HG02973 (cell line): ENCODE measurements around the gene FBXO41.

Source experiments
- ATAC-seq: cut with Tn5 transposase; IDR thresholded peaks from one replicate; pipeline ENCODE4 v1.9.1; 2021; ENCODE audit warnings: moderate library complexity; ENCODE audit not compliant: unreplicated experiment

The FBXO41 gene

DNA sequence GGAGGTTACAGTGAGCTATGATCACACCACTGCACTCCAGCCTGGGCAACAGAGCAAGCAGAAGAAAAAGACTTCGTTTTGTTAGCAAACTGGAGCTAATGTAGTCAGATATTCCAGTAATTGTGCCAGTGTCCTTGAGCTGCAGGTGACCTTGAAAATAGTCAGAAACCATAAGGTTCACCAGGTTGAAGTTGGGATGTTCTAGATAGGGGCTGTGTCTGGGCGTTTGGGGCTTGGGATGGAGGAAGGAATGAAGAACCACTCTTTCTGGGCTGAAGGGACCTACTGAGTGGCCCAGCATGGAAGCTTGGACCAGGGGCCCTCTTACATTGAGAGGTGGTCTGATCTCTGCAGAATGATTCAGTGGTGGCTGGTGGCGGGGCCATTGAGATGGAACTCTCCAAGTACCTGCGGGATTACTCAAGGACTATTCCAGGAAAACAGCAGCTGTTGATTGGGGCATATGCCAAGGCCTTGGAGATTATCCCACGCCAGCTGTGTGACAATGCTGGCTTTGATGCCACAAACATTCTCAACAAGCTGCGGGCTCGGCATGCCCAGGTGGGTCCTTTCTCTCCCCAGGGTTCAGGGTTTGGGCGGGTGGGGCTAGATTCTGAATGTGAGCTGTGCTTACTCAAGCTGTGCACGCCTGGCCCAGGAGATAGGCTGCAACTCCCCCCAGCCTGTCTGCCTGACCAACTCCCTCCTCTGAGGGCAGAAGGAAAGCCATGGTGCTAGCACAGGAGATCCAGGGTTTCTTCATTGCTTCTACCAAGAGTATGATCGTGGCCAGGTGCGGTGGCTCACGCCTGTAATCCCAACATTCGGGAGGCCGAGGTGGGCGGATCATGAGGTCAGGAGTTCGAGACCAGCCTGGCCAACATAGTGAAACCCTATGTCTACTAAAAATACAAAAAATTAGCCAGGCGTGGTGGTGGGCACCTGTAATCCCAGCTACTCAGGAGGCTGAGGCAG, 33.1 kb downstream of the FBXO41 start:
- no peak for ATAC-seq

DNA sequence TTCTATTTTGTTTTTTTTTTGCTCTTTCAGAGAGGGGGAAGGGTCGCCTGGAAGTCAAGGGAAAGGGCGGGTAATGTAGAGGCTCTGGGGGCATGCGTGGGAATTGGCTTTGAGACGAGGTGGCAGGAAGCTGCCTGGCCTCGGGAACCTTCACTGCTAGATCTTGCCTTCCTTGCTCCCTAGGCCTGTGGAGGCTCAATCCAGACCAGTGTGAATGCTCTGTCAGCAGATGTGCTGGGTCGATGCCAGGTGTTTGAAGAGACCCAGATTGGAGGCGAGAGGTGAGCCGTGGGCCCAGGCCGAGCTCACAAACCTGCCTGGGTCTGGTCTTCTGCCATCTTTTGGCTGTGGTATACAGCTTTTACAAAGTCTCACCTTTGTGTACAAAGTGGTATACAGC, 34.6 kb downstream of the FBXO41 start:
- ATAC-seq = no peak

GRCh38 chr2:73246850-73247249, 37.4 kb downstream of the FBXO41 start:
- no peak for ATAC-seq

- ATAC-seq = no peak
These were observed 39.7 kb downstream of the FBXO41 start for GRCh38 chr2:73244580-73244979.

DNA sequence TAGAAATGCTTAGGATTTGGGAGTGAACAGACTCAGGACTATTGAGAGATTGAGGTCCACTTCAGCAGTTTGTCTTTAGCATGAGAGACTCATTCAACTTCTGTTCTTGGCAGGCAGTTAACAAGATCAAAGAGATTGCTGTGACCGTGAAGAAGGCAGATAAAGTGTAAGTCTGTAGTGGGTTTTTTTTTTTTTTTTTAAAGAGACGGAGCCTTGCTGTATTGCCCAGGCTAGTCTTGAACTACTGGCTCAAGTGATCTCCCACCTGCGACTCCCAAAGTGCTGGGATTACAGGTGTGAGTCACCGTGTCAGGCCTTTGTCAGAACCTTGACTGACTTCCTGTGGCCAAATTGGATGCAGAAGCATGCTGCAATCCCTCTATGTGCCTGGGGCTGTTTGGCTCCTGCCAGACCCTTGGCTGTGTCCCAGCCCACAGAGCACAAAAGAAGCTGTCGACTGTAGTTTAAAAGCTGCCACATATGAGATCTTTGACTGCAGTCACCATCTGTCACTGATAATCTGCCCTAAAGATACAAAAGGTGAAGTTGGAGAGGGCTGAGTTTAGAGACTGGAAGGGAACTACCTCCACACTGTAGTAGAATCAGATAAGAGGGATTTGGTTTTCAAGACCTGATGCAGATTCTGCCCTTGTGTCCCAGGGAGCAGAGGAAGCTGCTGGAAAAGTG, 40.3 kb downstream of the FBXO41 start:
- ATAC-seq = no peak

DNA sequence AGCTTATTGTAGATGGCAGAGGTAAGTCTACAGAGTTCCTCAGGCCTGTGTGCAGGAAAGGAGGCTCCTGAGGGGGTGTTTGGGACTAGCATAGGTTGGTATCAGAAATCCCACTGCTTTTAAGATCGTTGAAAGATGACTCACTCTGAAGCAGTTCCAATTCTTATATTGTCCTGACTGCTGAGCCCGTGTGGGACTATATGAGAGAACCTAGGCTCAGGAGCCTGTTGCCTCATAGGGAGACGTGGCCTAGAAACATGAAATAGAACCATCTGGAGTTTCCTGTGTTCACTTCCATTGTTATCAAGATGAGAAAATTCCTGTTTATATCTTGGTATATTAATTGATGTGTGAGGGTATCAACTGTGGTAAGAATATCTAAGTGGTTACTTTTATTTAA, 44.5 kb downstream of the FBXO41 start:
- ATAC-seq = no peak

DNA sequence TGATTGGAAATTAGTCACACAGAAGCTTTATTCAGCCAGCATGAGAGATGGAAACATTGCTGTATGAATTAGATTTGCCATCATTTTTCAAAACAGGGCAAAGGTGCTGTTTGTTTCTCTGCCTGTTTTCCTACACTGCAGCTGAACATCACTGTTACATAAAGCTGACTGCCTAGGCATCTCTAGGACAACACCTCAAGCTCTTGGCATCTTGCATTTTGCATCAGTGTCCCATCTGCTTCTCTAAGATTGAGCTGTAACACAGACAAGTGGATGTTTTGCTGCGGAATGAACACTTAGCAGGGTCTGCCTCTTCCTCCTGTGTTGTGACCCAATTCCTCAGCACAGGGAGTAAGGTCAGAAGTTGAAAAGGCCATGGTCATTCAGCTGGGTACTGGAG, 45.3 kb downstream of the FBXO41 start:
- no peak for ATAC-seq

DNA sequence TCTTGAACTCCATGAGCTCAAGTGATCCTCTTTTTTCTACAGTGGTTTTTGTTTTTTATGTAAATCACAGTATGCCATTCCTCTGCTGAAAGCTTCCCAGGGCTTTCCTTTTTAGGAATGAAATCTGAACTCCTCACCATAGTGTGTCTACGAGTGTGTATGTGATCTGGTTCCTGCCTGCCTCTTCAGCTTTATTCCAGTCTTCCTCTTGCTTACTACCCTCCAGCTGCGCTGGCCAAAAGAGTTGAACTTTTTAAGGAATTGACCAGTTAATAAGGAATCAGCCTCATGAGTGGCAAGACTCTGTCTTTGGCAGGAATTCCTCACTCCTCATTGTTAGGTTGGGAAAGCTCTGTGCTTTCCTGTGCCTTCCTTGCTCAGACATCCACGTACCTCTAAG, 46.1 kb downstream of the FBXO41 start:
- ATAC-seq = no peak

DNA sequence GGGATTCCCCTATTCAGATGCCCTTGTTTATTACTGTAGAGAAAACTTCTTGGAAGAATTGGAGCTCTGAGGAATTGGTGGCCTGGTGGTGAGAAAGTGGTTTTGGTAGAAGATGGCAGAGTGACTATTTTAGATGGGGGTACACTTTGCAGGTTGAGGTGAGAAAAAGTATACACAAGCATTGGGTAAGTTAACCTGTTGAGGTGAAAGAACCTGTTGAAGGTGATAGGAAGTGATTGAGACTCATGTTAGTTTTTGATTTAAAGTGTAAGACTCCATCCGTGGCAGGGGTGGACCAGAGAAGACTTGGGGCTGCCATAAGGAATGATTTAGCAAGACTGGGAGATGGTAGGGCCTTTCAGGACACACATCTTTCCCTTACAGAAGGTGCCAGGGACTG, 47.1 kb downstream of the FBXO41 start:
- ATAC-seq = no peak

GRCh38 chr2:73235315-73236028, 48.8 kb downstream of the FBXO41 start:
- ATAC-seq = no peak

GRCh38 chr2:73233932-73234832, 50.1 kb downstream of the FBXO41 start, which contains the start of gene CCT7:
Gene CCT7, plus strand, starts transcription at chr2:73234308. Its CDS starts 71 bp downstream, at chr2:73234379.
- peak; percentile 61 for ATAC-seq

- ATAC-seq = peak; percentile 91
These were observed 50.9 kb downstream of the FBXO41 start, which contains the start of gene PRADC1 for GRCh38 chr2:73233154-73233931. Gene PRADC1, minus strand, starts transcription at chr2:73233239. Its CDS starts 79 bp downstream, at chr2:73233160.

GRCh38 chr2:73232403-73233153, 51.7 kb downstream of the FBXO41 start:
- ATAC-seq = peak; percentile 8

- ATAC-seq = no peak
These were observed 55.6 kb downstream of the FBXO41 start for GRCh38 chr2:73228631-73229030.

DNA sequence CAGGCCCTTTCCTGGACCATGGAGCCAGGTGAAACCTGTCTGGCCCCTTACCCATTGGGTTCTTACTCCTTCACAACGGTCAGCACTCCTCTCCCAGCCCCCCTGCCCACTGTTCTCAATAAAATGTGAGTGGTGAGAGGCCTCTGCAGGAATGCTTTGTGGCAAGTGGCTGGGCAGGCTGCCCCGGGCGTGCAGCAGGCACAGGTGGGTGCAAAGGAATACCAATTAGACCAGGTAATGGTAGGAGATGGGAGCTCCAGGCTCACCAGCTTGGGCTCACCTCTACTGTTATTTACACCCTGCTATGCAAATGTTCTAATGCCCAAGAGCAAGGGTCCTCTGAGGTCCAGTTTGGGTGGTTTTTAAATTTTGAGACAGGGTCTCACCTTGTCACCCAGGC, 57.2 kb downstream of the FBXO41 start:
- no peak for ATAC-seq

DNA sequence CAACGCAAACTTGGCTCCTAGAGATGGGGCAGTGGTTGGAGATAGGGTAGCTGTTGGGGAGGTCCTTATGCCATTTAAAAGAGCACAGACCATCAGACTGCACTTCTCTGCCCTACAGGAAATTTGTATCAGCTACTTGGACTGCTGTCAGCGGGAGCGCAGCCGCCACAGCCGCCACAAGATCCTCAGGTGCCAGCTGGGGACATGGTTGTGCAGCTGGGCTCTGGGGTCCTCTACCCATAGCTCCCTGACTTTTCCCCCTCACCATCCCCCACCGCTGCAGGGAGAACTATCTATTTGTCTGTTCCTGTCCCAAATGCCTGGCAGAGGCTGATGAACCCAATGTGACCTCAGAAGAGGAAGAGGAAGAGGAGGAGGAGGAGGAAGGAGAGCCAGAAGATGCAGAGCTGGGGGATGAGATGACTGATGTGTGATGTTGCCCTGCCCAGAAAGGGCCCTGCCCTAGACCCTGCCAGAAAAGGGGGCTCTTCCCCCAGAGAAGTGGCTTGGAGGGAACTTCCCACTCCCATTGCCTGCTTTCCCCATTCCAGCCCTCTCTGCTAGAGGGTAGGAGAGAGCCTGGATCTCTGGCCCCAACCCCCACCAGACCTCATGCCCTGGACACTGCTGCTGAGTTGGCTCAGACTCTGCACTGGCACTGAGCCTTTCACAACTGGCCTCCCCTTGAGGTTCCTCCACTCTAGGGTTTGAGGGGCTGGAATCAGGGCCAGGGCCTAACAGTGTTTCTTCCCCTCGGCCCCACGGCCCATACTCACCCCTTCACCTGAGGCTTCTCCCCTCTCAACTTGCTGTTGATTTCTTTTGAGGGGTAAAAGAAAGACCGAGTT, 58.5 kb downstream of the FBXO41 start:
- ATAC-seq = no peak

GRCh38 chr2:73223821-73224220, 60.5 kb downstream of the FBXO41 start:
- ATAC-seq = no peak

GRCh38 chr2:73218298-73218697, 66.0 kb downstream of the FBXO41 start:
- ATAC-seq = no peak
